ENCODE data around the gene NUP62. TPM values are rescaled to one million over a fixed set of nuclear protein-coding genes. Genes with fewer than 3 reads are reported as not detected.

NUP62 gene
- total and polyA plus RNA-seq, 4 donors, result 14.2 to 19.8 (median 18.1) TPM

DNA sequence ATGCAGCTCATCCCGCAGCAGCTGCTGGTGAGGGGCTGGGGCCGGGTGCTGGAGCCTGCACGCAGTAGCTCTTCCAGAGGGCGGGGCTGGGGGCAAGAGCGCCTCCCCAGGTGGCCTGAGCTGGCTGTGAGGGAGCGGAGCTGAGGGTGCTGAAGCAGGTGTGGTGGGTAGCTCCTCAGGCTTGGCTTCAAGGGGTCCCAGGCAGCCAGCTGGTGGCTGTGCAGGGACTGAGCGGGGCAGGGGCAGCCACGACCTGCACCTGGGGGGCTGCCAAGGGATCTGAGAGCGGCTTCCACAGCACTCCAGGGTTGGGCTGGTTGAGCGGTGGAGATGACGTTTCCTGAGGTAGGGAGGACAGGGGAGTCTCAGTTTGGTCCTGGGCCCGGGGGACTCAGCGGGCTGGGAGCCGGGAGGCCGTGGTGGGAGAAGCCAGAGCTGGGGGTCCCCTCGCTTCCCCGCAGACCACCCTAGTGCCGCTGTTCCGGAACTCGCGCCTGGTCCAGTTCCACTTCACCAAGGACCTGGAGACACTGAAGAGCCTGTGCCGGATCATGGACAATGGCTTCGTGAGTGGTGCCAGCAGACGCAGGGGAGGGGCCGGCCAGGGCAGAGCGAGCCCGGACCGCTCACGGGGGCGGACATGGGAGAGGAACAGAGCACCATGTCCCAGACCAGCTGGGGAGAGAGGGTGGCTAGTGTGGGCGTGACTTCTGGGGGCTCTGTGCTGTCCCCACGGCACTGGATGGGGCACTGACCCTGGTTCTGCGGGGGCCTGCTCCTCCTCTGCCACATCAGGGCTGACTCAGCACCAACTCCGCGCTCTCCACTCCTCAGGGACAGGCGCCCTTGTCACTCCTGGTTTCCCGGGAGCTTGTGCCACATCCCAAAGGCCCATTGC lies 71.0 kb downstream of the NUP62 start:
- Histone ChIP-seq H3K4me1 (ENCODE audit: control insufficient read depth in 4 of 4, insufficient read depth in 4 of 4, low read length in 3 of 4) (peaks cover 0 to 3% (median 0%) of the 10 kb centered on the region in 4 donors), H3K9ac (ENCODE audit: low read depth in 1 of 2, low read length in 2 of 2) (no peak overlapping the region), H3K36me3 (ENCODE audit: control insufficient read depth in 4 of 4, insufficient read depth in 3 of 4, low read depth in 1 of 4, low read length in 3 of 4) (peaks cover 3 to 52% (median 8%) of the 10 kb centered on the region in 4 donors), H3K27ac (ENCODE audit: low read depth in 1 of 2, low read length in 2 of 2) (no peak overlapping the region), H3K9me3 (ENCODE audit: control insufficient read depth in 4 of 4, low read length in 3 of 4) (no peaks in the 10 kb centered on the region), H3K4me3 (ENCODE audit: low read depth in 1 of 3, low read length in 3 of 3) (no peak overlapping the region), H3K27me3 (ENCODE audit: control insufficient read depth in 4 of 4, insufficient read depth in 4 of 4, low read length in 3 of 4) (no peaks in the 10 kb centered on the region)
- TF ChIP-seq HNF4G (IDR thresholded peaks at IDR 0.05) (no peak), GABPA (IDR thresholded peaks at IDR 0.05 in 1 of 2, conservative IDR thresholded peaks at IDR 0.05 in 1 of 2) (no peak), EGR1 (IDR thresholded peaks at IDR 0.05; ENCODE audit: low read depth in 2 of 2) (no peak), SP1 (IDR thresholded peaks at IDR 0.05) (no peak), JUND (IDR thresholded peaks at IDR 0.05) (no peak), FOXA1 (IDR thresholded peaks at IDR 0.05) (no peak), NR2F2 (IDR thresholded peaks at IDR 0.05) (no peak), YY1 (IDR thresholded peaks at IDR 0.05) (no peak), TAF1 (conservative IDR thresholded peaks at IDR 0.05) (no peak)
- TF ChIP-seq, protein P1, sequence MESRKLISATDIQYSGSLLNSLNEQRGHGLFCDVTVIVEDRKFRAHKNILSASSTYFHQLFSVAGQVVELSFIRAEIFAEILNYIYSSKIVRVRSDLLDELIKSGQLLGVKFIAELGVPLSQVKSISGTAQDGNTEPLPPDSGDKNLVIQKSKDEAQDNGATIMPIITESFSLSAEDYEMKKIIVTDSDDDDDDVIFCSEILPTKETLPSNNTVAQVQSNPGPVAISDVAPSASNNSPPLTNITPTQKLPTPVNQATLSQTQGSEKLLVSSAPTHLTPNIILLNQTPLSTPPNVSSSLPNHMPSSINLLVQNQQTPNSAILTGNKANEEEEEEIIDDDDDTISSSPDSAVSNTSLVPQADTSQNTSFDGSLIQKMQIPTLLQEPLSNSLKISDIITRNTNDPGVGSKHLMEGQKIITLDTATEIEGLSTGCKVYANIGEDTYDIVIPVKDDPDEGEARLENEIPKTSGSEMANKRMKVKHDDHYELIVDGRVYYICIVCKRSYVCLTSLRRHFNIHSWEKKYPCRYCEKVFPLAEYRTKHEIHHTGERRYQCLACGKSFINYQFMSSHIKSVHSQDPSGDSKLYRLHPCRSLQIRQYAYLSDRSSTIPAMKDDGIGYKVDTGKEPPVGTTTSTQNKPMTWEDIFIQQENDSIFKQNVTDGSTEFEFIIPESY (IDR thresholded peaks at IDR 0.05), result no peak
- TF ChIP-seq, protein P2, sequence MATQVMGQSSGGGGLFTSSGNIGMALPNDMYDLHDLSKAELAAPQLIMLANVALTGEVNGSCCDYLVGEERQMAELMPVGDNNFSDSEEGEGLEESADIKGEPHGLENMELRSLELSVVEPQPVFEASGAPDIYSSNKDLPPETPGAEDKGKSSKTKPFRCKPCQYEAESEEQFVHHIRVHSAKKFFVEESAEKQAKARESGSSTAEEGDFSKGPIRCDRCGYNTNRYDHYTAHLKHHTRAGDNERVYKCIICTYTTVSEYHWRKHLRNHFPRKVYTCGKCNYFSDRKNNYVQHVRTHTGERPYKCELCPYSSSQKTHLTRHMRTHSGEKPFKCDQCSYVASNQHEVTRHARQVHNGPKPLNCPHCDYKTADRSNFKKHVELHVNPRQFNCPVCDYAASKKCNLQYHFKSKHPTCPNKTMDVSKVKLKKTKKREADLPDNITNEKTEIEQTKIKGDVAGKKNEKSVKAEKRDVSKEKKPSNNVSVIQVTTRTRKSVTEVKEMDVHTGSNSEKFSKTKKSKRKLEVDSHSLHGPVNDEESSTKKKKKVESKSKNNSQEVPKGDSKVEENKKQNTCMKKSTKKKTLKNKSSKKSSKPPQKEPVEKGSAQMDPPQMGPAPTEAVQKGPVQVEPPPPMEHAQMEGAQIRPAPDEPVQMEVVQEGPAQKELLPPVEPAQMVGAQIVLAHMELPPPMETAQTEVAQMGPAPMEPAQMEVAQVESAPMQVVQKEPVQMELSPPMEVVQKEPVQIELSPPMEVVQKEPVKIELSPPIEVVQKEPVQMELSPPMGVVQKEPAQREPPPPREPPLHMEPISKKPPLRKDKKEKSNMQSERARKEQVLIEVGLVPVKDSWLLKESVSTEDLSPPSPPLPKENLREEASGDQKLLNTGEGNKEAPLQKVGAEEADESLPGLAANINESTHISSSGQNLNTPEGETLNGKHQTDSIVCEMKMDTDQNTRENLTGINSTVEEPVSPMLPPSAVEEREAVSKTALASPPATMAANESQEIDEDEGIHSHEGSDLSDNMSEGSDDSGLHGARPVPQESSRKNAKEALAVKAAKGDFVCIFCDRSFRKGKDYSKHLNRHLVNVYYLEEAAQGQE (IDR thresholded peaks at IDR 0.05), result no peak
- TF ChIP-seq, protein P3, sequence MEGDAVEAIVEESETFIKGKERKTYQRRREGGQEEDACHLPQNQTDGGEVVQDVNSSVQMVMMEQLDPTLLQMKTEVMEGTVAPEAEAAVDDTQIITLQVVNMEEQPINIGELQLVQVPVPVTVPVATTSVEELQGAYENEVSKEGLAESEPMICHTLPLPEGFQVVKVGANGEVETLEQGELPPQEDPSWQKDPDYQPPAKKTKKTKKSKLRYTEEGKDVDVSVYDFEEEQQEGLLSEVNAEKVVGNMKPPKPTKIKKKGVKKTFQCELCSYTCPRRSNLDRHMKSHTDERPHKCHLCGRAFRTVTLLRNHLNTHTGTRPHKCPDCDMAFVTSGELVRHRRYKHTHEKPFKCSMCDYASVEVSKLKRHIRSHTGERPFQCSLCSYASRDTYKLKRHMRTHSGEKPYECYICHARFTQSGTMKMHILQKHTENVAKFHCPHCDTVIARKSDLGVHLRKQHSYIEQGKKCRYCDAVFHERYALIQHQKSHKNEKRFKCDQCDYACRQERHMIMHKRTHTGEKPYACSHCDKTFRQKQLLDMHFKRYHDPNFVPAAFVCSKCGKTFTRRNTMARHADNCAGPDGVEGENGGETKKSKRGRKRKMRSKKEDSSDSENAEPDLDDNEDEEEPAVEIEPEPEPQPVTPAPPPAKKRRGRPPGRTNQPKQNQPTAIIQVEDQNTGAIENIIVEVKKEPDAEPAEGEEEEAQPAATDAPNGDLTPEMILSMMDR (IDR thresholded peaks at IDR 0.05; ENCODE audit: low read depth, low read length, missing input control), result no peak
- TF ChIP-seq, protein P4, sequence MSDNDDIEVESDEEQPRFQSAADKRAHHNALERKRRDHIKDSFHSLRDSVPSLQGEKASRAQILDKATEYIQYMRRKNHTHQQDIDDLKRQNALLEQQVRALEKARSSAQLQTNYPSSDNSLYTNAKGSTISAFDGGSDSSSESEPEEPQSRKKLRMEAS (IDR thresholded peaks at IDR 0.05), result no peak
- DNase-seq (ENCODE audit: low spot score), result no peak
- WGBS, result 95% methylated on average over 37 of the region's 37 CpGs

DNA sequence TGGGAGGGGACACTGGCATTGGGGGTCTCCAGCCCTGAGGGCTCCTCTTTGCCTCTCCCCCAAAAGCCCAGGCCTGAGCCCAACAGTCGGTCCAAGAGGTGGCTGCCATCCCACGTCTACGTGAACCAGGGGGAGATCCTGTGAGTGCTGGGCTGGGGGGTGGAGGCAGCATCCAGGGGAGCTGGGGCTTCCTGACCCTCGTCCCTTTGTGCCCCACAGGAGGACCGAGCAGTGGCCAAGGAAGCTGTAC lies 71.5 kb downstream of the NUP62 start:
- no peaks in the 10 kb centered on the region for H3K27me3 ChIP-seq (ENCODE audit: control insufficient read depth in 4 of 4, insufficient read depth in 4 of 4, low read length in 3 of 4)
- TF ChIP-seq, protein P3 (IDR thresholded peaks at IDR 0.05; ENCODE audit: low read depth, low read length, missing input control), result no peak
- TF ChIP-seq SP1 (IDR thresholded peaks at IDR 0.05) (no peak), HNF4A (conservative IDR thresholded peaks at IDR 0.05) (no peak), EGR1 (IDR thresholded peaks at IDR 0.05; ENCODE audit: low read depth in 2 of 2) (no peak), TAF1 (conservative IDR thresholded peaks at IDR 0.05) (no peak), JUND (IDR thresholded peaks at IDR 0.05) (no peak)
- TF ChIP-seq, protein P4 (IDR thresholded peaks at IDR 0.05), result no peak
- H3K4me1 ChIP-seq (ENCODE audit: control insufficient read depth in 4 of 4, insufficient read depth in 4 of 4, low read length in 3 of 4), result peaks cover 1 to 3% (median 3%) of the 10 kb centered on the region in 4 donors
- peaks cover 0 to 49% (median 8%) of the 10 kb centered on the region in 4 donors for H3K36me3 ChIP-seq (ENCODE audit: control insufficient read depth in 4 of 4, insufficient read depth in 3 of 4, low read depth in 1 of 4, low read length in 3 of 4)
- no peak overlapping the region for H3K4me3 ChIP-seq (ENCODE audit: low read depth in 1 of 3, low read length in 3 of 3)
- H3K27ac ChIP-seq (ENCODE audit: low read depth in 1 of 2, low read length in 2 of 2), result no peak overlapping the region
- no peak for DNase-seq (ENCODE audit: low spot score)
- no peaks in the 10 kb centered on the region for H3K9me3 ChIP-seq (ENCODE audit: control insufficient read depth in 4 of 4, low read length in 3 of 4)
- H3K9ac ChIP-seq (ENCODE audit: low read depth in 1 of 2, low read length in 2 of 2), result no peak overlapping the region
- 92% methylated on average over 5 of the region's 5 CpGs for WGBS
